Neuron (in vitro differentiated cells): ENCODE measurements around the gene VAPB.

Source experiments
- H2AFZ ChIP-seq: one replicate; pipeline ENCODE4 v1.6.1; 2013; ENCODE audit warnings: low read depth, mild to moderate bottlenecking, inconsistent platforms, low read length, moderate library complexity
- H3K27me3 ChIP-seq: one replicate; pipeline ENCODE4 v1.6.1; 2013; ENCODE audit warnings: low read length; ENCODE audit not compliant: insufficient read depth
- H3K36me3 ChIP-seq: one replicate; pipeline ENCODE4 v1.6.1; 2013; ENCODE audit warnings: low read length; ENCODE audit not compliant: insufficient read depth
- H3K4me1 ChIP-seq: one replicate; pipeline ENCODE4 v1.6.1; 2013; ENCODE audit warnings: low read length; ENCODE audit not compliant: insufficient read depth
- H3K4me3 ChIP-seq: 2 replicates; pipeline ENCODE4 v1.5.1; 2013; ENCODE audit warnings: mild to moderate bottlenecking, low read length, moderate library complexity
- H3K9me3 ChIP-seq: one replicate; pipeline ENCODE4 v1.6.1; 2013; ENCODE audit warnings: low read length

VAPB gene

GRCh38 chr20:58467572-58468527 is 78.8 kb downstream of the VAPB start:
- Histone ChIP-seq H3K27me3 (no peaks in the 10 kb centered on the region), H3K4me1 (no peaks in the 10 kb centered on the region), H3K9me3 (no peaks in the 10 kb centered on the region), H2AFZ (no peak overlapping the region), H3K36me3 (no peaks in the 10 kb centered on the region), H3K4me3 (no peak overlapping the region)

- Histone ChIP-seq H3K9me3 (no peaks in the 10 kb centered on the region), H3K4me3 (no peak overlapping the region), H2AFZ (no peak overlapping the region), H3K4me1 (no peaks in the 10 kb centered on the region), H3K36me3 (no peaks in the 10 kb centered on the region), H3K27me3 (no peaks in the 10 kb centered on the region)
These were observed 80.6 kb downstream of the VAPB start for GRCh38 chr20:58469616-58470015.

DNA sequence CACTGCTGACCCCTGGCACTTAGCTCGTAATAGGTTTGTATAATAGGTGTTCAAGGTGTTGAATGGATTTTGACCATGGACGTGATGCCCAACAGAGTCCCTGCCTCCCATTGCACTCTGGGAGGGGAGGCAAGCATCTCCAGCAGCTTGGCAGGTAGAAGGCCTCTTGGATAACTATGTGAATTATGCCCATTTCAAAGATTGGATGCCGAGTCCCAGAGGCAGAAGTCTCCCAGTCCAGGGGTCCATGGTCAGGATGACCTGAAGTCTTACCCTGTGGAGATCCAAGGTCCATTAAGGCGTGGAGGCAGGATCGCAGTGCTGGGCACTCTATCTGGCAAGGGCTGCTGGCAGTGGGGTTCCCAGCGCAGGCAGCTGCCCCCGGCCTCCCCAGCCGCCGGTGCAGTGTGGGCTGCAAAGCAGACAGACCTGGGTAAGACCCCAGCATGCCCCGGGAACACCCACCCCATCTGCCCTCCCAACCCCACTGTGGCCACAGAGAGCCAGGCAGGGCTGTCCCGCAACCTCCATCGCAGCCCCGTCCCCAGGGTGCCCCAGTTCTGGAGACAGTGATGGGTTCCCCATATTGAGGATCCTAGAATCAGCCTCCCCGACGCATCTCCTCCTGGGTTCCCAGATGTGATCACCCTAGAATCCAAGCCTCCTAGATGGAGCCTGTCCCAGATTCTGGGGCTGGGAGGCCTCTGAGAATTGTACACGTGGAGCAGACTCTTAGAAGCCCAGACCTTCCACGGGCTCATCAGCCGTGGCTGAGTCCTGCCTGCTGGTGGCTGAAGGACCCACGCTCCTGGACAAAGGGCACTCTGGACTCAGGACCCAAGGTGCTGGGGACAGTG is 81.5 kb downstream of the VAPB start:
- Histone ChIP-seq H3K9me3 (peaks cover 2% of the 10 kb centered on the region), H3K4me3 (no peak overlapping the region), H3K27me3 (no peaks in the 10 kb centered on the region), H2AFZ (no peak overlapping the region), H3K4me1 (no peaks in the 10 kb centered on the region), H3K36me3 (no peaks in the 10 kb centered on the region)

- Histone ChIP-seq H3K27me3 (no peaks in the 10 kb centered on the region), H3K4me3 (no peak overlapping the region), H3K4me1 (no peaks in the 10 kb centered on the region), H3K9me3 (peaks cover 2% of the 10 kb centered on the region), H3K36me3 (no peaks in the 10 kb centered on the region), H2AFZ (no peak overlapping the region)
These were observed 82.5 kb downstream of the VAPB start for GRCh38 chr20:58471193-58472164.

DNA sequence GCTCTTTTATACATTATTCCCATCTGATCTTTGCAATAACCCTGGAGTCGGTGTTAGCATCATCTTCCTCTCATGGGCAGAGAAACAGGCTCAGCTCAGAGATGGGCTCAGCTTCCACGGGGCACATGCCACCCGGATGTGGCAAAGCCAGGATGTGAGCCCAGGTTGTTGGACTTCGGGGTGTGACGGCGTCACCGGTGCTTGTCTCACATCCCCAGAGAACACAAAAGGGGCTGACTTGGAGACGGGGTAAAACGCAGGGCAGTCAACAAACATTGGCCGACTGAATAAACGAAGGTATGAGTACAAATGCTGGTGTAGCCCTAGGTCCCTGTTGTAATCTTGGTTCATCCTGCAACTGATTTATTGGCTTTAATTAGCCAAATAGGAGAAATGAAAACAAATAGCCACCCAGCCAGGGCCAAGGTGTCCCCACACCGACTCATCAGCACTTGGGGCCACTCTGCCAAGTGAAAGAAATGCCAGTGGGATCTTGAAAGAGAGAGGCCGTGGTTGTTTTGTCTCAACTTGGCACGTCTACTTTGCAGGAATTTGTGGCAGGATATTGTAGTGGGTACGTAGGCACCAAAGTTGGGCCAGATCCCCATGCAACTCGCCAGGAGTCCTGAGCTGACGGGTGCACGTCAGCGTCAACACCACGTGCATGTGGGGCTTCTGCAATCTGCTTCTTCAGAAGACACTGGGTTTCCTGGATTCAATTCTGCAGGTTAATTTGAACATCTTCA is 83.4 kb downstream of the VAPB start:
- Histone ChIP-seq H3K4me1 (no peaks in the 10 kb centered on the region), H3K4me3 (no peak overlapping the region), H2AFZ (no peak overlapping the region), H3K36me3 (no peaks in the 10 kb centered on the region), H3K27me3 (no peaks in the 10 kb centered on the region), H3K9me3 (peaks cover 2% of the 10 kb centered on the region)

- Histone ChIP-seq H3K27me3 (no peaks in the 10 kb centered on the region), H3K4me3 (no peak overlapping the region), H3K4me1 (no peaks in the 10 kb centered on the region)
These were observed 84.7 kb downstream of the VAPB start for GRCh38 chr20:58473453-58474425.

GRCh38 chr20:58475466-58475865 is 86.4 kb downstream of the VAPB start:
- H3K4me1 ChIP-seq = no peaks in the 10 kb centered on the region
- no peaks in the 10 kb centered on the region for H3K36me3 ChIP-seq
- H3K4me3 ChIP-seq = no peak overlapping the region
- H3K9me3 ChIP-seq = peaks cover 2% of the 10 kb centered on the region
- H3K27me3 ChIP-seq = no peaks in the 10 kb centered on the region
- H2AFZ ChIP-seq = no peak overlapping the region

More at GRCh38 chr20:58473453-58474425, 84.7 kb downstream of the VAPB start:
- Histone ChIP-seq H3K9me3 (peaks cover 2% of the 10 kb centered on the region), H2AFZ (no peak overlapping the region), H3K36me3 (no peaks in the 10 kb centered on the region)

GRCh38 chr20:58478141-58478805 is 89.2 kb downstream of the VAPB start:
- H3K9me3 ChIP-seq = peaks cover 7% of the 10 kb centered on the region
- no peak overlapping the region for H3K4me3 ChIP-seq
- H3K36me3 ChIP-seq = no peaks in the 10 kb centered on the region
- no peak overlapping the region for H2AFZ ChIP-seq
- no peaks in the 10 kb centered on the region for H3K4me1 ChIP-seq
- H3K27me3 ChIP-seq = no peaks in the 10 kb centered on the region

GRCh38 chr20:58479726-58480440 is 90.9 kb downstream of the VAPB start:
- no peaks in the 10 kb centered on the region for H3K4me1 ChIP-seq
- H3K27me3 ChIP-seq = no peaks in the 10 kb centered on the region
- H2AFZ ChIP-seq = no peak overlapping the region
- peaks cover 7% of the 10 kb centered on the region for H3K9me3 ChIP-seq
- no peak overlapping the region for H3K4me3 ChIP-seq
- no peaks in the 10 kb centered on the region for H3K36me3 ChIP-seq

GRCh38 chr20:58480551-58481336 is 91.7 kb downstream of the VAPB start:
- Histone ChIP-seq H3K4me1 (no peaks in the 10 kb centered on the region), H3K36me3 (no peaks in the 10 kb centered on the region), H3K4me3 (no peak overlapping the region), H3K9me3 (peaks cover 6% of the 10 kb centered on the region), H2AFZ (no peak overlapping the region), H3K27me3 (no peaks in the 10 kb centered on the region)
